ENCODE results near the gene HECA.
"Not testable (repeated sequence)": the region's sequence is repeated elsewhere in the genome, so short reads cannot be mapped to it uniquely, and the experiment has no call there.

The HECA gene

GRCh38 chr6:139228387-139228786 lies 93.5 kb downstream of the HECA start:
- DNase-seq: not testable (repeated sequence)

Measured in CD4-positive, alpha-beta T cell treated with Interferon alpha-2 for 1 hour (primary cell).